Measurements from ENCODE around the gene IL31.
"Not testable (repeated sequence)": the region's sequence is repeated elsewhere in the genome, so short reads cannot be mapped to it uniquely, and the experiment has no call there.

IL31 gene
- 0 reads per million in 4 experiments for total RNA-seq

- DNase-seq: no peak
These were observed at the start of gene IL31 for GRCh38 chr12:122174155-122174845. Gene IL31, minus strand, starts transcription at chr12:122174221. Its CDS starts 49 bp downstream, at chr12:122174172.

GRCh38 chr12:122216445-122216844 lies 42.4 kb upstream of the IL31 start:
- DNase-seq: no peak

- no peak for DNase-seq
These were observed 41.8 kb upstream of the IL31 start for GRCh38 chr12:122215771-122216170.

GRCh38 chr12:122208073-122208820 lies 34.2 kb upstream of the IL31 start:
- DNase-seq: no peak

GRCh38 chr12:122207391-122207790 lies 33.4 kb upstream of the IL31 start:
- no peak for DNase-seq

- no peak for DNase-seq
These were observed 33.0 kb upstream of the IL31 start for GRCh38 chr12:122206976-122207375.

- no peak for DNase-seq
These were observed 32.3 kb upstream of the IL31 start for GRCh38 chr12:122206111-122206881.

- no peak for DNase-seq
These were observed 31.3 kb upstream of the IL31 start for GRCh38 chr12:122205053-122205925.

- DNase-seq: no peak
These were observed 30.4 kb upstream of the IL31 start for GRCh38 chr12:122204167-122205052.

- DNase-seq: peak; percentile 53
These were observed 29.5 kb upstream of the IL31 start, which contains the start of gene B3GNT4 for GRCh38 chr12:122203301-122204166. Gene B3GNT4, plus strand, starts transcription at chr12:122203709. Its CDS starts 910 bp downstream, at chr12:122204619.

- DNase-seq: not testable (repeated sequence)
These were observed 28.8 kb upstream of the IL31 start for GRCh38 chr12:122202811-122203210.

- no peak for DNase-seq
These were observed 28.0 kb upstream of the IL31 start for GRCh38 chr12:122202017-122202416.

- DNase-seq: no peak
These were observed 27.4 kb upstream of the IL31 start for GRCh38 chr12:122201381-122201780.

- DNase-seq: no peak
These were observed 26.6 kb upstream of the IL31 start for GRCh38 chr12:122200541-122201175.

- no peak for DNase-seq
These were observed 25.7 kb upstream of the IL31 start for GRCh38 chr12:122199484-122200355.

GRCh38 chr12:122197612-122197966 lies 23.6 kb upstream of the IL31 start:
- DNase-seq: no peak

- no peak for DNase-seq
These were observed 21.4 kb upstream of the IL31 start for GRCh38 chr12:122195405-122195804.

- DNase-seq: no peak
These were observed 20.8 kb upstream of the IL31 start for GRCh38 chr12:122194804-122195203.

- DNase-seq: no peak
These were observed 18.4 kb upstream of the IL31 start for GRCh38 chr12:122192441-122192840.

Data from effector CD8-positive, alpha-beta T cell (primary cell).